CD4-positive, alpha-beta T cell treated with Interleukin-6 at 100 ng/mL for 8 hours (primary cell): ENCODE data around the gene RGS7.
"Not testable (repeated sequence)": the region's sequence is repeated elsewhere in the genome, so short reads cannot be mapped to it uniquely, and the experiment has no call there.

Experiments
- DNase-seq: peaks from one replicate; pipeline ENCODE4 v3.0.0-alpha.2; 2020; ENCODE audit warnings: mixed read lengths, low spot score

The RGS7 gene

GRCh38 chr1:241136389-241136788, 220.6 kb downstream of the RGS7 start:
- DNase-seq: no peak

DNA sequence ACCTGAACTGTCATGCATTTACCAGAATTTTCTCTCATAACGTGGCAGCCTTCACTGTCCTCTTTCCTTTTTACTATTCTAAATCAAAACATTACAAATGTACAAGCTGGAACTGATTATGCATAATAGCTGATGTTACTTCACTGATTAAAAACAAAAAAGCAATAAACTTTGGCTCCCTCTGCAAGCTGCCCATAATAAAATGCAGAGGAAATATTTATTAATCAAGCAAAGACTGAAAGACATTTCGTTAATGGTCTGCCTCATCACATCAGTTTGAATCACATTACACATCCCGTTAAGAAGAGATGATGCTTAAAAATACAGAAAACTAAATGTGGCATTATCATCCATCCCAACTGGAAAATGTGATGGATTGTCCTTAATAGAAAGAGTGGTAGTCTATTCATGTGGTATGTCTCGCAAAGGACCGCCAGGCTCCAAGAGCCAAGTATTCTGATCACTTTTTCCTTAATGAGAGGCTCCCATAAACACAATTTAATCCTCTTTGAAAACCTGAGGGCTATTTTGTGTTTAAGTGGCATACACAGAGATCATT, 225.3 kb downstream of the RGS7 start:
- DNase-seq: no peak

DNA sequence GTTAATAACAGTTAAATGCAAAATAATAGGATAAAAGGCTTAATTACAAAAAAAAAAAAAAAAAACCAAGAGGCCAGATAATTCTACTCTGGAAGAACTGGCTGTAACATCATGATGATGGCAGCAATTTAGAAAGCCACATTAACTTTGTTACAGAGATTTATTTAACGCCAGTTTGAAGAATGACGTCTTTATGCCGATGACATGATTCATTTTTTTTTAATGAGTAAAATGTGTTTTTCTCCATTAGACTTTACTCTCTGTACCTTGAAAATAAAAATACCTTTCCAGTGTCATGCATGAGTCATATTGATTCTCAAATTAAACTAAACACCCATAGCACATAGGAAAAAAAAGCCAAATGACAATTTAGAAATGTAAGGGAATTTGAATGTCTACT, 226.1 kb downstream of the RGS7 start:
- DNase-seq: no peak

DNA sequence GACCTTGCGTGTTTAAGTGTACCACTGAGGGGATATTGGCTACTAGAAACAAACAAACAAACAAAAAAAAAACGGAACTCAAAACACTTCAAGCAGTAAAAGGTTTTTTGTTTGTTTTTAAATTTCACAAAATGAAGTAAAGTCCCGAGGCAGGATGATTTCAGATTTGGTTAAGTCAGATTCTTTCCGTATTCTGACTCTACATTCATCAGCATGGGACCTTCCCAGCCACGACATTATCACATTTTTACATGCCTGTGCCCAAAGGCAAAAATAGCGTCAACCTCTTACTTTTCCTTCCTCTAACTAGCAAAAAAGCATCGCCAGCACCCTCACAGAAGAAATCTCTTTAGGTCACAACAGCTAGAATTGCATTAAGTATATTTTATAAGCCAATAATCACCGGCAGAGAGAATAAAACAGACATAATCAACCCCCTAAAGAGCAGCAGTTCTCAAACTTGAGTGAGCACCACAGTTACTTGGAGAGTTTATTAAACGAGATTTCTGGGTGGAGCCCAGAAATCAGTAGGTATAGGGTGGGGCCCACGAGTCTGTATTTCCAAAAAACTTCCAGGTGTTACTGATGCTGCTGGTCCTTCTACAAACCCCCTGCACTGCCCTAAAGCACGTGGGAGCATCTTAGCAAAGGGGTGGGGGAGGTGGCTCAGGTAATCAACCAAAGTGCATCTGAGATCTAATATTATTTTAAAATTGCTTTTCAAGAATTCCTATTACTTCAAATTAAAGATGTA, 227.6 kb downstream of the RGS7 start:
- DNase-seq: no peak

- no peak for DNase-seq
These were observed 231.7 kb downstream of the RGS7 start for GRCh38 chr1:241125286-241125685.

- DNase-seq: no peak
These were observed 239.0 kb downstream of the RGS7 start for GRCh38 chr1:241118049-241118448.

DNA sequence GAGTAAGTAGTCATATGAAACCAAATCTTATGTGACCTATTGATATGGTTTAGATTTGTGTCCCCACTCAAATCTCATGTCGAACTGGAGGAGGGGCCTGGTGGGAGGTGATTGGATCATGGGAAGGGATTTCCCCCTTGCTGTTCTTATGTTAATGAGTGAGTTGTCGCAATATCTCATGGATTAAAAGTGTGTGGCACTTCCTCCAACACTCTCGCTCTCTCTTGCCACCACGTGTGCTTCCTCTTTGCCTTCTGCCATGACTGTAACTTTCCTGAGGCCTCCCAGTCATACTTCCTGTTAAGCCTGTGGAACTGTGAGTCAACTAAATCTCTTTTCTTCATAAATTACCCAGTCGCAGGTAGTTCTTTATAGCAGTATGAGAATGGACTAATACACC, 241.2 kb downstream of the RGS7 start:
- DNase-seq: no peak

GRCh38 chr1:241114699-241115233, 242.2 kb downstream of the RGS7 start:
- no peak for DNase-seq

DNA sequence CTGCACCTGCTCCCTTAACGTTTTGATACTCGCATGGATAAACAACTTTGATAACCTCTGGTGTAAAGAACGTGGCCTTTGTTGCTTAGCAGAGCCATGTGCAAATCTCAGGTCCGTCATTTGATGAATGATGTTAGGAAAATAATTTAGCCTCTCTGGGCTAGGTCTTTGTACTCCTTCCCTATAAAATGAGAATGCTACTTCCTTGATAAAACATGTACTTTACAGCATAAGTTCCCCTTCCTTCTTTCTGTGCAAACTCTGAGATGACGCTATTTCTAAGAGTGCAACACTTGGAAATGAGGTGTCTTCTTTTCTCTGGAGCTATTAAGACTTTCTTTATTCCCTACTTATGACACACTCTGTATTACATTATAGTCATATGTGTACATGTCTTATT, 243.4 kb downstream of the RGS7 start:
- DNase-seq: no peak

- no peak for DNase-seq
These were observed 248.0 kb downstream of the RGS7 start for GRCh38 chr1:241109039-241109438.

DNA sequence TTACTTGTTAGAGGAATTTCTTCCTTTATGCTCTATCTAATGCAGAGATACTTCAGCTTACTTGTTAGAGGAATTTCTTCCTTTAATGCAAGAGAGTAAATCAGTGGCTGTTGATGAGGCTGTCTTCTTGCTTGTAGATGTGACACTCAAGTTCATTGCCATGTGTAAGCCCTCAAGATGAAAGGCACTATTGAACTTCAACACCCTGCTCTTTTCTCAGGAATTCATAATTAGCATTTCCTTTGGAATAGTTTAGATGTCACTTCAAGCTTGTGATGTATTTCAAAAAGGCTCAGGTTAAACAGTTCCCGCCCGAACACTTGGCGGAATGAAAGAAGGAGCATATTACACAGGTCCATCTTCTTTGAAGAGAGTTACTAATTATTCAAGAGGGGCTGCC, 251.9 kb downstream of the RGS7 start:
- DNase-seq: no peak

GRCh38 chr1:241102664-241103063, 254.3 kb downstream of the RGS7 start:
- DNase-seq: no peak

DNA sequence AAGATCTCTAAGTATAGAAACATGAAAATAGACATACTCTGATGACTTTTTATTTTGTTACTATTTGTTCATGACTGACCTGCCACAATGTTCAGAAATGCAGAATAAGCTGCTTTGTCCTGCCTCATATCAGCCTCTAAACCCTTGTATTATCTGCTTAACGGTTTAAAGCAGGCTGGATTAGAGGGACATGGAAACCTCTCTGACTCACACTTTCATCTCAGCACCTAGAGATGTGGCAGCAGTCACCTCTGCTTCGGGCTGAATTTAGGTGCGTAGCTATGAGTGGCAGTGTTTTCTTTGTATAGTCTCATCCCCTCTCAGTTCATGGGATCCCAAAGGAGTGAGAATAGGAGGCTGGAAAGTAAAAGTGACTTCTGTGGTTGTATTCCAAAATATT, 255.4 kb downstream of the RGS7 start:
- no peak for DNase-seq

DNA sequence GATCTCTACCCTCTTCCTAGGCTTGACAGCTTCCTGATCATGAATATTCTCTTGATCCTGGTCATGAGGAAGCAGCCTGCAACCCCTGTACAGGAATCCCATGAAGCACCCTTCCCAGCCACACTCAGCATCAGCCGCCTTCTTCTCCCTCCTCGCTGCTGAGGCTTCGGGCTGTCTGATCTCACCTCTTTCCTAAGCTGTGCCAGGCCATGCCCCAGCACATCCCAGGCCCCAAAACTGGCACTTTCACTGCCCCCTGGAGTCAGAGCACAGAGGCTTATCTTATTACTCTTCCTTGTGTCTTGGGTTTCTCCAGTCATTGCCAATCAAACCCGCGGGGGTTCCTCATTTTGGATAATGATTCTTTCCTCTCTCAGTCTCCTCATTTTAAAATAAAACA, 259.5 kb downstream of the RGS7 start:
- DNase-seq: no peak

DNA sequence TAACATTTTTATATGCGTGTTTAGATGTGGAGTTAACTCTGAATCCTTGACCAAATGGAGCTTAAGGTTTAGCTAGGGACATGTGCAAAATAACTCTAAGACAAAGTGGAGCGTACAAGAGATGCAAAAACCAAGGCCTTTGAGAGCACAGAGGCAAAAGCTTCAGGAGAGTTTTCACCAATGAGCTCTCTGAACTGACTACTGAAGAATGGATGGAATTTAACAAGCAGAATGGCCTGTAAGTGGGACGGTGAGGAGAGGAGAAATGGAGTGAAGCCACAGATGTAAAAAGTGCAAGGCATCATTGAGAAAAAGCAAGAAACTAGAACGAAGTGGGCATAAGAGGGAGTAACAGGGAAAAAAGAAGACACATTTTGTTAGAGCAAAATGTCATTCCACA, 260.0 kb downstream of the RGS7 start:
- no peak for DNase-seq

DNA sequence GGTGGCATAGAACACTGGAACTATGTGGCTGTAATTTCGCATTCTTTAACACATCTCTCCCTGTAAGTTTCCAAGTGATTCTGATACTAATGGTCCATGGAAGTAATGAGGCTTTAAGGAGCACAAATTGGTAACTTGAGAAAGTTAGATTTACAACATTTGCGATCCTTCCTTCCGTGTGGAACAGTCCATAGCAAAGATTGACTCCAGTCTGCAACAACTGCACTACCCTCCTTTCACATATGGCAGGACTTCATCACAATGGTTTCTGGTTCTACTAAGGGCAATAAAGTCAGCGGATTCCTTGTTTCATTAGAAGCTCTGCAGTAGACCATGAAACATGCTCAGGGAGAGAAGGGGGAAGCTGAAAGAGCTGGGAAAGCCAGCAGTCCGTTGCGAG, 261.2 kb downstream of the RGS7 start:
- DNase-seq: no peak

- no peak for DNase-seq
These were observed 266.2 kb downstream of the RGS7 start for GRCh38 chr1:241090798-241091197.

GRCh38 chr1:241089066-241089465, 267.9 kb downstream of the RGS7 start:
- not testable (repeated sequence) for DNase-seq

DNA sequence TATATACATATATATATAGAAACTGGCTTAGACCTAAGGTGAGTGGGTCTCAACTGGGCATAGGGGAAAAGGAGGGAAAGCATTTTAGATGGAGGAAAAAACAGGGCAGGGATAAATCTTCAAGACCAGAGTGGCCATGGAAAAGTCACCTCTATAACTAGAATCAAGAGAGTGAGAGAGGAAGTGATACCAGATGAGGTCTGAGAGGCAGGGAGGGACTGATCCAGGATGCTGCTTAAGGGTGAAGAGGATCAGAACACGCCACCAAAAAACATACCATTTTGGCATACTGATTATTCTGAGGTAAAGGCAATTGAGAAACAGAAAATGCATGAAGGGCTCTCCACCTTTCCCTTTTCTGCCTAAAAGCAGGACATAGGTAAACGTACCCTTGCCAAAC, 268.9 kb downstream of the RGS7 start:
- not testable (repeated sequence) for DNase-seq

GRCh38 chr1:241086686-241087085, 270.3 kb downstream of the RGS7 start:
- no peak for DNase-seq

GRCh38 chr1:241083285-241083684, 273.7 kb downstream of the RGS7 start:
- no peak for DNase-seq

DNA sequence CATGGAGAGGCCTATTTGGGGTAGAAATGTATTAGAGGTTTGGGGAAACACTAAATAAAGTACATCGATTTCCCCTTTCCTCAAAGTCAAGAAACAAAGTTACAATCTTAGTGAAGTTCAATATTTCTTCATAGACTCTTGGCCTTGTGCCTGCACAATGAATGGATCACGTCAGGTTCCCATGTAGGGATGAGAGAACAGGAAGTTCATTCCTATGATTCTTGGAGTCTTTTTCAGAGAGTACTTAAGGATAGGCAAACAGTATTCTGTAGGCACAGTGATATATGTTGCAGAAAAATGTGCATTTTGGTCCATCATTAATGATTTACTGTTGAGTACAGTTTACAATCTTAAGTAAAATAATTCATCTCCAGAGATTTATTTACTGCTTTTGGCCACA, 275.5 kb downstream of the RGS7 start:
- DNase-seq: no peak

DNA sequence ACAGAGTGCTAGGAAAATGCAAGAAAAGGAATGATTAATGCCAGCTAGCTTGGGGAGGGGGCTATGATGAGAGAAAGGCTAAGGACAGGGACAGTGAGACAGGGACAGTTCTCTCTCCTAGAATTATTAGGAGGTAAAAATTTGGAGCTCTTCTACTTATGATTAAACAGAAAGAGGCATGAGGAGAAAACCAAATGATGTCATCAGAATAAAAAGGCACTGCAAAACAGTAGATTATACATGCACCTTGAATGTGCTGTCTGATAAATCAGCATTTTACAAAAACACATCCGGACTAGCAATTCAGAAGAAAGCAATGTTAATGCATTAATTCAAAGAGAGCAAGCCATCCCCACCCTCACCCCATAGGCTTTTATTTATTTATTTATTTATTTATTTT, 277.5 kb downstream of the RGS7 start:
- DNase-seq: no peak

DNA sequence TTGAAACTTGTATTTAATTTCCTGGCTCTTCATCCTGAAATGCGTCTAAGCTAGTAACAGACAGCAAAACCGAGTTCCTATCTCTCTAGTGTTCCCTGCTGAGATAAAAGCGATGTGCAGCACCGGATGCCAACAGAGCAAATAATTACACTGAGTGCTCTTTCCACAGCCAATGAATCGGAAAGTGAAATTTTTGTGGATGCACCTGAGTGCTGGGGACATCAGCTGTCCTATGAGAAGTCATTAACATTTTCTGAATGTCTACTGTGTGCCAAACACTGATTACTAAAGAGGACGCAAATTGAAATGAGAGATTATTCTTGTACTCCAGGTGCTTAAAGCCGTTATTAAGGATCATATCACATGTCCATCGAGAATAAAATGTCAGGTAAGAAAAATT, 278.0 kb downstream of the RGS7 start:
- DNase-seq: no peak
